ENCODE measurements around the gene TPRN. TPM values are rescaled to one million over a fixed set of nuclear protein-coding genes. Genes with fewer than 3 reads are reported as not detected.

Gene TPRN
- total and polyA plus RNA-seq, 9 of the 15 experiments (the other 6 are each of a cell fraction or from before 2014, with no cell fraction given) = 0.31 to 31.9 (median 4.4) TPM

DNA sequence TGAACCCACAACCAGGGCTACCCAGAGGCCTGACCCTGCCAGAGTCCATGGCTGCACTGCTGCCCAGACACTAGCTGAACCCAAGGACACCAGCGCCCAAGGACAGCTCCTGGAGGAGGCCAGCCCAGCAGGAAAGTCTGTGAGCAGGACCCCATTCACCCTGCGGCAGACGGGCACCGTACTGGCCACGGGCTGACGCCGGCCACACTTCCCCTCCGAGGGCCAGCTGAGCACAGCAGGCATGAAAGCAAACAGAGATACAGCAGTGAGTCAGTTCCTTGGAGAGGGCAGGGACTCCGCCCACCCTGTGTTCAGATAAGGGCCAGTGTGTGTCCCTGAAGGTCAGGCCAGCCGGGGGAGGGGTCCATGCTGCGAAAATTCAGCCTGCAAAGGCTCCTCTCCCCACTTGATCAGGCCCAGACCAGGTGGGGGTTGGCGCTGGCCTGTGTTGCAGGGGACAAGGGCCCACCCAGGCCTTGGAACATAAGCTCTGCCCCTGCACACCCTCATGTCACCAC, 18.3 kb upstream of the TPRN start (continued):
- TF ChIP-seq TOE1 (IDR thresholded peaks at IDR 0.05; ENCODE audit: borderline replicate concordance) = 0 out of 2 replicates have a peak, but pooled peaks have one; percentile 44
- peak; percentile 81; the same call in 1 of the 2 replicates for TF ChIP-seq TOE1 (CRISPR knock-in tag; IDR thresholded peaks at IDR 0.05; ENCODE audit: borderline replicate concordance, low read depth)
- TF ChIP-seq MTA1 (IDR thresholded peaks at IDR 0.05; ENCODE audit: borderline replicate concordance) = peak; percentile 66; the same call in 1 of the 2 replicates
- no peak for TF ChIP-seq BRF1 (IDR thresholded peaks at IDR 0.05; ENCODE audit: borderline replicate concordance, extremely low read depth, insufficient read length)
- no peak for TF ChIP-seq ZNF766 (CRISPR knock-in tag; conservative IDR thresholded peaks at IDR 0.05)
- TF ChIP-seq NEUROD1 (IDR thresholded peaks at IDR 0.05; ENCODE audit: borderline replicate concordance, low read depth, low read length, partially characterized antibody) = peak; percentile 85
- peak; percentile 56 for TF ChIP-seq SOX6 (IDR thresholded peaks at IDR 0.05)
- TF ChIP-seq, protein P1, sequence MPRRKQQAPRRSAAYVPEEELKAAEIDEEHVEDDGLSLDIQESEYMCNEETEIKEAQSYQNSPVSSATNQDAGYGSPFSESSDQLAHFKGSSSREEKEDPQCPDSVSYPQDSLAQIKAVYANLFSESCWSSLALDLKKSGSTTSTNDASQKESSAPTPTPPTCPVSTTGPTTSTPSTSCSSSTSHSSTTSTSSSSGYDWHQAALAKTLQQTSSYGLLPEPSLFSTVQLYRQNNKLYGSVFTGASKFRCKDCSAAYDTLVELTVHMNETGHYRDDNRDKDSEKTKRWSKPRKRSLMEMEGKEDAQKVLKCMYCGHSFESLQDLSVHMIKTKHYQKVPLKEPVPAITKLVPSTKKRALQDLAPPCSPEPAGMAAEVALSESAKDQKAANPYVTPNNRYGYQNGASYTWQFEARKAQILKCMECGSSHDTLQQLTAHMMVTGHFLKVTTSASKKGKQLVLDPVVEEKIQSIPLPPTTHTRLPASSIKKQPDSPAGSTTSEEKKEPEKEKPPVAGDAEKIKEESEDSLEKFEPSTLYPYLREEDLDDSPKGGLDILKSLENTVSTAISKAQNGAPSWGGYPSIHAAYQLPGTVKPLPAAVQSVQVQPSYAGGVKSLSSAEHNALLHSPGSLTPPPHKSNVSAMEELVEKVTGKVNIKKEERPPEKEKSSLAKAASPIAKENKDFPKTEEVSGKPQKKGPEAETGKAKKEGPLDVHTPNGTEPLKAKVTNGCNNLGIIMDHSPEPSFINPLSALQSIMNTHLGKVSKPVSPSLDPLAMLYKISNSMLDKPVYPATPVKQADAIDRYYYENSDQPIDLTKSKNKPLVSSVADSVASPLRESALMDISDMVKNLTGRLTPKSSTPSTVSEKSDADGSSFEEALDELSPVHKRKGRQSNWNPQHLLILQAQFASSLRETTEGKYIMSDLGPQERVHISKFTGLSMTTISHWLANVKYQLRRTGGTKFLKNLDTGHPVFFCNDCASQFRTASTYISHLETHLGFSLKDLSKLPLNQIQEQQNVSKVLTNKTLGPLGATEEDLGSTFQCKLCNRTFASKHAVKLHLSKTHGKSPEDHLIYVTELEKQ (CRISPR knock-in tag; IDR thresholded peaks at IDR 0.05) = peak; percentile 28; the same call in 1 of the 2 replicates
- TF ChIP-seq NRF1 (conservative IDR thresholded peaks at IDR 0.05 in 1 of 2, IDR thresholded peaks at IDR 0.05 in 1 of 2) = peak; percentile 31 to 55
- peak; percentile 88 for TF ChIP-seq RNF2 (IDR thresholded peaks at IDR 0.05)
- 0 out of 2 replicates have a peak, but pooled peaks have one; percentile 57 for TF ChIP-seq ZKSCAN1 (IDR thresholded peaks at IDR 0.05; ENCODE audit: low read depth, low read length)
- no peak for TF ChIP-seq PHTF2 (CRISPR knock-in tag; IDR thresholded peaks at IDR 0.05)
- TF ChIP-seq GATAD2B (IDR thresholded peaks at IDR 0.05; ENCODE audit: borderline replicate concordance) = 0 out of 2 replicates have a peak, but pooled peaks have one; percentile 60
- TF ChIP-seq ZNF75A (CRISPR knock-in tag; IDR thresholded peaks at IDR 0.05) = 0 out of 2 replicates have a peak, but pooled peaks have one; percentile 49
- no peak for TF ChIP-seq SNIP1 (IDR thresholded peaks at IDR 0.05; ENCODE audit: low read depth)
- TF ChIP-seq SPI1 (IDR thresholded peaks at IDR 0.05; ENCODE audit: borderline replicate concordance, low read depth, low read length) = peak; percentile 95
- TF ChIP-seq CXXC5 (CRISPR knock-in tag; IDR thresholded peaks at IDR 0.05) = peak; percentile 70
- TF ChIP-seq TRIM28 (IDR thresholded peaks at IDR 0.05) = no peak
- TF ChIP-seq POLR2A (conservative IDR thresholded peaks at IDR 0.05) = peak; percentile 57
- peak; percentile 84; the same call in 1 of the 2 replicates for TF ChIP-seq ZNF165 (CRISPR knock-in tag; IDR thresholded peaks at IDR 0.05; ENCODE audit: borderline replicate concordance)
- TF ChIP-seq BHLHE40 (IDR thresholded peaks at IDR 0.05; ENCODE audit: low read length) = peak; percentile 70
- TF ChIP-seq, protein P2, sequence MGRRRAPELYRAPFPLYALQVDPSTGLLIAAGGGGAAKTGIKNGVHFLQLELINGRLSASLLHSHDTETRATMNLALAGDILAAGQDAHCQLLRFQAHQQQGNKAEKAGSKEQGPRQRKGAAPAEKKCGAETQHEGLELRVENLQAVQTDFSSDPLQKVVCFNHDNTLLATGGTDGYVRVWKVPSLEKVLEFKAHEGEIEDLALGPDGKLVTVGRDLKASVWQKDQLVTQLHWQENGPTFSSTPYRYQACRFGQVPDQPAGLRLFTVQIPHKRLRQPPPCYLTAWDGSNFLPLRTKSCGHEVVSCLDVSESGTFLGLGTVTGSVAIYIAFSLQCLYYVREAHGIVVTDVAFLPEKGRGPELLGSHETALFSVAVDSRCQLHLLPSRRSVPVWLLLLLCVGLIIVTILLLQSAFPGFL (CRISPR knock-in tag; IDR thresholded peaks at IDR 0.05) = no peak
- TF ChIP-seq NCOR1 (IDR thresholded peaks at IDR 0.05) = peak; percentile 70
- 0 out of 2 replicates have a peak, but pooled peaks have one; percentile 26 for TF ChIP-seq PYGO2 (tag; IDR thresholded peaks at IDR 0.05)
- TF ChIP-seq ZNF311 (CRISPR knock-in tag; IDR thresholded peaks at IDR 0.05) = peak; percentile 71; the same call in 1 of the 2 replicates
- TF ChIP-seq CEBPG (CRISPR knock-in tag; IDR thresholded peaks at IDR 0.05) = no peak
- no peak for TF ChIP-seq CEBPG (tag; conservative IDR thresholded peaks at IDR 0.05 in 1 of 2, IDR thresholded peaks at IDR 0.05 in 1 of 2)
- TF ChIP-seq E2F3 (CRISPR knock-in tag; IDR thresholded peaks at IDR 0.05) = peak; percentile 73; the same call in 1 of the 2 replicates
